Peyer's patch (tissue), 4 donors: ENCODE measurements around the gene PRSS33. TPM values are rescaled to one million over a fixed set of nuclear protein-coding genes. Genes with fewer than 3 reads are reported as not detected.

Source experiments
- DNase-seq, 3 donors: peaks; one replicate each; pipeline ENCODE4 v3.0.0-alpha.2; 2017 to 2019
- H3K27ac ChIP-seq, 4 donors: fragments of 200-600 bp; sonication (generic); one replicate each; pipeline ENCODE4 v1.5.1; 2016 to 2019
- H3K27me3 ChIP-seq, 2 donors: fragments of 200-600 bp; sonication (generic); one replicate each; pipeline ENCODE4 v1.5.1; 2019
- H3K36me3 ChIP-seq, 3 donors: fragments of 200-600 bp; sonication (generic); one replicate each; pipeline ENCODE4 v1.5.1; 2016 to 2019
- H3K4me1 ChIP-seq, 4 donors: fragments of 200-600 bp; sonication (generic); one replicate each; pipeline ENCODE4 v1.5.1; 2016 to 2019
- H3K4me3 ChIP-seq, 4 donors: fragments of 200-600 bp; sonication (generic); 1 replicate in 3 of 4; 2 replicates in 1 of 4; pipeline ENCODE4 v1.5.1; 2016 to 2019; ENCODE audit warnings: mild to moderate bottlenecking in 1 of 4
- H3K9me3 ChIP-seq, 4 donors: fragments of 200-600 bp; sonication (generic); one replicate each; pipeline ENCODE4 v1.5.1; 2016 to 2019; ENCODE audit warnings: mild to moderate bottlenecking in 1 of 4
- POLR2A ChIP-seq, 2 donors: fragments of 450-650 bp; IDR thresholded peaks; one replicate each; pipeline ENCODE4 v1.5.1; 2017; ENCODE audit warnings: antibody characterized with exemption in 2 of 2, mild to moderate bottlenecking in 2 of 2, moderate library complexity in 2 of 2
- total RNA-seq, 4 donors: library from RNA; depleted of rRNA; stranded (reverse); fragments of >200 nt; gene quantifications; one replicate each; pipeline ENCODE4 v1.1.0, GENCODE V29; 2016
- TF ChIP-seq, protein P1 (sequence below), 6 experiments: fragments of 450-650 bp in 4 of 6; fragments of 200-600 bp in 2 of 6; sonication (generic) in 1 of 6; IDR thresholded peaks; one replicate each; pipeline ENCODE4 v1.5.1; 2017 to 2019; ENCODE audit warnings: antibody characterized with exemption in 6 of 6, mild to moderate bottlenecking in 3 of 6, moderate library complexity in 1 of 6

PRSS33 gene
- total RNA-seq, 4 donors from 2014 or later: not detected

DNA sequence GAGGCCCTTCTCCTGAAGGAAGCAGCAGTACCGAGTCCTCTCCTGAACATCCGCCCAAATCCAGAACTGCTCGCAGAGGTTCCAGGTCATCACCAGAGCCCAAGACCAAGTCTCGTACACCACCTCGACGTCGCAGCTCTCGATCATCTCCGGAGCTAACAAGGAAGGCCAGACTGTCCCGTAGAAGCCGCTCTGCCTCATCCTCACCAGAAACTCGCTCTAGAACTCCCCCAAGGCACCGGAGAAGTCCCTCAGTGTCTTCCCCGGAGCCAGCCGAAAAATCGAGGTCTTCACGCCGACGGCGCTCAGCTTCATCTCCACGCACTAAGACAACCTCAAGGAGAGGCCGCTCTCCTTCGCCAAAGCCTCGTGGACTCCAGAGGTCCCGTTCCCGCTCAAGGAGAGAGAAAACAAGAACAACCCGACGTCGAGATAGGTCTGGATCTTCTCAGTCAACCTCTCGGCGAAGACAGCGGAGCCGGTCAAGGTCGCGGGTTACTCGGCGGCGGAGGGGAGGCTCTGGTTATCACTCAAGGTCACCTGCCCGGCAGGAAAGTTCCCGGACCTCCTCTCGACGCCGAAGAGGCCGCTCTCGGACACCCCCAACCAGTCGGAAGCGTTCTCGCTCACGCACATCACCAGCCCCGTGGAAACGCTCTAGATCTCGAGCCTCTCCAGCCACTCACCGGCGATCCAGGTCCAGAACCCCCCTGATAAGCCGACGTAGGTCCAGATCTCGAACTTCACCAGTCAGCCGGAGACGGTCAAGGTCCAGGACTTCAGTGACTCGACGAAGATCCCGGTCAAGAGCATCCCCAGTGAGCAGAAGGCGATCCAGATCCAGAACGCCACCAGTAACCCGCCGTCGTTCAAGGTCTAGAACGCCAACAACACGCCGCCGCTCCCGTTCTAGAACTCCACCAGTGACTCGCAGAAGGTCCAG is 21.6 kb downstream of the PRSS33 start:
- Histone ChIP-seq H3K27me3 (no peaks in the 10 kb centered on the region), H3K36me3 (peaks cover 0 to 100% (median 0%) of the 10 kb centered on the region in 3 donors), H3K4me3 (no peak overlapping the region), H3K9me3 (no peaks in the 10 kb centered on the region), H3K27ac (no peak overlapping the region), H3K4me1 (peaks cover 0 to 17% (median 2%) of the 10 kb centered on the region in 4 donors)
- peak in 1 of 3 donors; percentile 47 for DNase-seq
- TF ChIP-seq, protein P1, sequence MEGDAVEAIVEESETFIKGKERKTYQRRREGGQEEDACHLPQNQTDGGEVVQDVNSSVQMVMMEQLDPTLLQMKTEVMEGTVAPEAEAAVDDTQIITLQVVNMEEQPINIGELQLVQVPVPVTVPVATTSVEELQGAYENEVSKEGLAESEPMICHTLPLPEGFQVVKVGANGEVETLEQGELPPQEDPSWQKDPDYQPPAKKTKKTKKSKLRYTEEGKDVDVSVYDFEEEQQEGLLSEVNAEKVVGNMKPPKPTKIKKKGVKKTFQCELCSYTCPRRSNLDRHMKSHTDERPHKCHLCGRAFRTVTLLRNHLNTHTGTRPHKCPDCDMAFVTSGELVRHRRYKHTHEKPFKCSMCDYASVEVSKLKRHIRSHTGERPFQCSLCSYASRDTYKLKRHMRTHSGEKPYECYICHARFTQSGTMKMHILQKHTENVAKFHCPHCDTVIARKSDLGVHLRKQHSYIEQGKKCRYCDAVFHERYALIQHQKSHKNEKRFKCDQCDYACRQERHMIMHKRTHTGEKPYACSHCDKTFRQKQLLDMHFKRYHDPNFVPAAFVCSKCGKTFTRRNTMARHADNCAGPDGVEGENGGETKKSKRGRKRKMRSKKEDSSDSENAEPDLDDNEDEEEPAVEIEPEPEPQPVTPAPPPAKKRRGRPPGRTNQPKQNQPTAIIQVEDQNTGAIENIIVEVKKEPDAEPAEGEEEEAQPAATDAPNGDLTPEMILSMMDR (IDR thresholded peaks at IDR 0.05): no peak
- TF ChIP-seq POLR2A (IDR thresholded peaks at IDR 0.05): no peak

DNA sequence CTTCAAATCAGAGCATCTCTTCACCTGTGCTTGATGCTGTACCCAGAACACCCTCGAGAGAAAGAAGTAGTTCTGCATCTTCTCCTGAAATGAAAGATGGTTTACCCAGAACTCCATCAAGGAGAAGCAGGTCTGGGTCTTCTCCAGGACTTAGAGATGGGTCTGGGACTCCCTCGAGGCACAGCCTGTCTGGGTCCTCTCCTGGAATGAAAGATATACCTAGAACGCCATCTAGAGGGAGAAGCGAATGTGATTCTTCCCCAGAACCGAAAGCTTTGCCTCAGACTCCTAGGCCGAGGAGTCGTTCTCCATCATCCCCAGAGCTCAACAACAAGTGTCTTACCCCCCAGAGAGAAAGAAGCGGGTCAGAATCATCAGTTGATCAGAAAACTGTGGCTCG is 22.6 kb downstream of the PRSS33 start:
- Histone ChIP-seq H3K27ac (no peak overlapping the region), H3K9me3 (no peaks in the 10 kb centered on the region), H3K4me3 (no peak overlapping the region), H3K36me3 (peaks cover 0 to 100% (median 0%) of the 10 kb centered on the region in 3 donors), H3K4me1 (peaks cover 0 to 20% (median 2%) of the 10 kb centered on the region in 4 donors), H3K27me3 (no peaks in the 10 kb centered on the region)
- no peak for DNase-seq
- no peak for TF ChIP-seq POLR2A (IDR thresholded peaks at IDR 0.05)
- TF ChIP-seq, protein P1 (IDR thresholded peaks at IDR 0.05): no peak

DNA sequence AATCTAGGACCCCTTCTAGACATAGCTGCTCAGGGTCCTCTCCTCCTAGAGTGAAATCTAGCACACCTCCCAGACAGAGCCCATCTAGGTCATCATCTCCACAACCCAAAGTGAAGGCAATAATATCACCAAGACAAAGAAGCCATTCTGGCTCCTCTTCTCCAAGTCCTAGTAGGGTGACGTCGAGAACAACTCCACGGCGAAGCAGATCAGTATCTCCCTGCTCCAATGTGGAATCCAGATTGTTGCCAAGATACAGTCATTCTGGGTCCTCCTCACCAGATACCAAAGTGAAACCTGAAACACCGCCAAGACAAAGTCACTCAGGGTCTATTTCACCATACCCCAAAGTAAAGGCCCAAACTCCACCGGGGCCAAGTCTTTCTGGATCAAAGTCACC is 24.2 kb downstream of the PRSS33 start:
- TF ChIP-seq, protein P1 (IDR thresholded peaks at IDR 0.05): no peak
- TF ChIP-seq POLR2A (IDR thresholded peaks at IDR 0.05): no peak
- no peak overlapping the region for H3K27ac ChIP-seq
- H3K36me3 ChIP-seq: peaks cover 0 to 100% (median 2%) of the 10 kb centered on the region in 3 donors
- no peaks in the 10 kb centered on the region for H3K9me3 ChIP-seq
- no peak overlapping the region for H3K4me3 ChIP-seq
- H3K27me3 ChIP-seq: no peaks in the 10 kb centered on the region
- peak in 1 of 3 donors; percentile 8 for DNase-seq
- peaks cover 0 to 11% (median 0%) of the 10 kb centered on the region in 4 donors for H3K4me1 ChIP-seq

DNA sequence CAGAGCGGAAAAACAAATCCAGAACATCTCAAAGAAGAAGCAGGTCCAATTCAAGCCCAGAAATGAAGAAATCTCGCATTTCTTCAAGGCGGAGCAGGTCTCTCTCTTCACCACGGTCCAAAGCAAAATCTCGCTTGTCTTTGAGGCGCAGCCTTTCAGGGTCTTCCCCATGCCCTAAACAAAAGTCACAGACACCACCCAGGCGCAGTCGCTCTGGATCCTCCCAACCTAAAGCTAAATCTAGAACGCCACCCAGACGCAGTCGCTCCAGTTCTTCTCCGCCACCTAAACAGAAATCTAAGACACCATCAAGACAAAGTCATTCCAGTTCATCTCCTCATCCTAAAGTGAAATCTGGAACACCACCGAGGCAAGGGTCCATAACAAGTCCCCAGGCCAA is 24.6 kb downstream of the PRSS33 start:
- Histone ChIP-seq H3K9me3 (no peaks in the 10 kb centered on the region), H3K27ac (no peak overlapping the region), H3K4me3 (no peak overlapping the region), H3K36me3 (peaks cover 0 to 100% (median 2%) of the 10 kb centered on the region in 3 donors), H3K4me1 (peaks cover 0 to 11% (median 0%) of the 10 kb centered on the region in 4 donors), H3K27me3 (no peaks in the 10 kb centered on the region)
- TF ChIP-seq, protein P1 (IDR thresholded peaks at IDR 0.05): no peak
- no peak for TF ChIP-seq POLR2A (IDR thresholded peaks at IDR 0.05)
- no peak for DNase-seq

DNA sequence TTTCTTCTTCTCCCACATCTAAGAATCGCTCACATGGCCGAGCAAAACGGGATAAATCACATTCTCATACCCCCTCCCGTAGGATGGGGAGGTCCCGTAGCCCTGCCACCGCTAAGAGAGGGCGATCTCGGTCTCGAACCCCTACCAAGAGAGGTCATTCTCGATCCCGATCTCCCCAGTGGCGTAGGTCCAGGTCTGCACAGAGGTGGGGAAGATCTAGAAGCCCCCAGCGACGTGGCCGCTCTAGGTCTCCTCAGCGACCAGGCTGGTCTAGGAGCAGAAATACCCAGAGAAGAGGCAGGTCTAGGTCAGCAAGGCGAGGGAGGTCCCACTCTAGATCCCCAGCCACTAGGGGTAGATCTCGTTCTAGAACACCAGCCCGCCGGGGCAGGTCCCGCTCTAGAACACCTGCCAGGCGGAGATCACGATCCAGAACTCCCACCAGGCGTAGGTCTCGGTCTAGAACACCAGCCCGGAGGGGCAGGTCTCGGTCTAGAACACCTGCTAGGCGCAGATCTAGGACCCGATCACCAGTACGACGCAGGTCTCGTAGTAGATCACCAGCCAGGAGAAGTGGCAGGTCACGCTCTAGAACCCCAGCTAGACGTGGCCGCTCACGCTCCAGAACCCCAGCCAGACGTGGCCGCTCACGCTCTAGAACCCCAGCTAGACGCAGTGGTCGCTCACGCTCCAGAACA is 25.3 kb downstream of the PRSS33 start:
- H3K27ac ChIP-seq: no peak overlapping the region
- peaks cover 0 to 100% (median 2%) of the 10 kb centered on the region in 3 donors for H3K36me3 ChIP-seq
- H3K4me3 ChIP-seq: no peak overlapping the region
- DNase-seq: peak in 1 of 3 donors; percentile 44
- no peaks in the 10 kb centered on the region for H3K9me3 ChIP-seq
- no peaks in the 10 kb centered on the region for H3K27me3 ChIP-seq
- TF ChIP-seq POLR2A (IDR thresholded peaks at IDR 0.05): no peak
- TF ChIP-seq, protein P1 (IDR thresholded peaks at IDR 0.05): no peak
- H3K4me1 ChIP-seq: peaks cover 0 to 17% (median 0%) of the 10 kb centered on the region in 4 donors
